Liver (tissue), 9 donors: Measurements from ENCODE around the gene KRT36. TPM values are rescaled to one million over a fixed set of nuclear protein-coding genes. Genes with fewer than 3 reads are reported as not detected.

Source experiments
- DNase-seq: peaks from one replicate; pipeline ENCODE4 v3.0.0-alpha.2; 2017; ENCODE audit warnings: low spot score
- H3K27ac ChIP-seq, 2 donors: one replicate each; pipeline ENCODE4 v1.7.0; 2013; ENCODE audit warnings: inconsistent platforms in 2 of 2, low read length in 2 of 2, control low read depth in 1 of 2, low read depth in 1 of 2, mild to moderate bottlenecking in 1 of 2
- H3K27me3 ChIP-seq, 4 donors: one replicate each; pipeline versions ENCODE4 v1.6.1 to v1.7.0; 2013; ENCODE audit warnings: low read length in 3 of 4, inconsistent platforms in 1 of 4, mild to moderate bottlenecking in 1 of 4, moderate library complexity in 1 of 4; ENCODE audit not compliant: control insufficient read depth in 4 of 4, insufficient read depth in 4 of 4
- H3K36me3 ChIP-seq, 4 donors: one replicate each; pipeline versions ENCODE4 v1.6.1 to v1.7.0; 2013; ENCODE audit warnings: low read length in 3 of 4, mild to moderate bottlenecking in 3 of 4, low read depth in 1 of 4, moderate library complexity in 1 of 4; ENCODE audit not compliant: control insufficient read depth in 4 of 4, insufficient read depth in 3 of 4
- H3K4me1 ChIP-seq, 4 donors: one replicate each; pipeline versions ENCODE4 v1.6.1 to v1.7.0; 2013; ENCODE audit warnings: low read length in 3 of 4, mild to moderate bottlenecking in 3 of 4, moderate library complexity in 1 of 4; ENCODE audit not compliant: control insufficient read depth in 4 of 4, insufficient read depth in 4 of 4
- H3K4me3 ChIP-seq, 3 donors: one replicate each; pipeline versions ENCODE4 v1.6.1 to v1.7.0; 2013; ENCODE audit warnings: low read length in 3 of 3, control low read depth in 1 of 3, low read depth in 1 of 3, mild to moderate bottlenecking in 1 of 3
- H3K9ac ChIP-seq, 2 donors: one replicate each; pipeline ENCODE4 v1.7.0; 2013; ENCODE audit warnings: low read length in 2 of 2, mild to moderate bottlenecking in 2 of 2, moderate library complexity in 2 of 2, control low read depth in 1 of 2, low read depth in 1 of 2
- H3K9me3 ChIP-seq, 4 donors: one replicate each; pipeline versions ENCODE4 v1.6.1 to v1.7.0; 2013; ENCODE audit warnings: low read length in 3 of 4; ENCODE audit not compliant: control insufficient read depth in 4 of 4
- ATF3 ChIP-seq: IDR thresholded peaks from 2 replicates; pipeline ENCODE4 v1.6.1; 2016; ENCODE audit warnings: antibody characterized with exemption
- CTCF ChIP-seq: fragments of 150-350 bp; IDR thresholded peaks from 2 replicates; pipeline ENCODE4 v1.5.1; 2017; ENCODE audit warnings: improper control_type of control experiment, low read depth, low read length; ENCODE audit not compliant: missing input control
- FOXA1 ChIP-seq: IDR thresholded peaks from 2 replicates; pipeline ENCODE4 v1.6.1; 2016; ENCODE audit warnings: antibody characterized with exemption
- FOXA2 ChIP-seq: IDR thresholded peaks from 2 replicates; pipeline ENCODE4 v1.6.1; 2016; ENCODE audit warnings: antibody characterized with exemption
- GABPA ChIP-seq, 2 donors: IDR thresholded peaks in 1 of 2; conservative IDR thresholded peaks in 1 of 2; 2 replicates each; pipeline ENCODE4 v1.6.1; 2016; ENCODE audit warnings: antibody characterized with exemption in 2 of 2, mild to moderate bottlenecking in 1 of 2, moderate library complexity in 1 of 2
- HNF4A ChIP-seq, 2 donors: conservative IDR thresholded peaks; 2 replicates each; pipeline ENCODE4 v1.6.1; 2016; ENCODE audit warnings: antibody characterized with exemption in 2 of 2, mild to moderate bottlenecking in 2 of 2
- HNF4G ChIP-seq: IDR thresholded peaks from 2 replicates; pipeline ENCODE4 v1.6.1; 2016; ENCODE audit warnings: antibody characterized with exemption
- JUND ChIP-seq, 2 donors: IDR thresholded peaks; 2 replicates each; pipeline ENCODE4 v1.6.1; 2016; ENCODE audit warnings: antibody characterized with exemption in 2 of 2
- MAX ChIP-seq: IDR thresholded peaks from 2 replicates; pipeline ENCODE4 v1.6.1; 2016; ENCODE audit warnings: antibody characterized with exemption
- NR2F2 ChIP-seq: IDR thresholded peaks from 2 replicates; pipeline ENCODE4 v1.6.1; 2016; ENCODE audit warnings: antibody characterized with exemption
- RAD21 ChIP-seq, 2 donors: IDR thresholded peaks; 2 replicates each; pipeline ENCODE4 v1.6.1; 2016; ENCODE audit warnings: antibody characterized with exemption in 2 of 2, mild to moderate bottlenecking in 2 of 2
- REST ChIP-seq: IDR thresholded peaks from 2 replicates; pipeline ENCODE4 v1.6.1; 2016; ENCODE audit warnings: antibody characterized with exemption, mild to moderate bottlenecking
- SP1 ChIP-seq: IDR thresholded peaks from 2 replicates; pipeline ENCODE4 v1.6.1; 2018; ENCODE audit warnings: antibody characterized with exemption, mild to moderate bottlenecking
- TAF1 ChIP-seq: conservative IDR thresholded peaks from 2 replicates; pipeline ENCODE4 v1.6.1; 2016; ENCODE audit warnings: antibody characterized with exemption, mild to moderate bottlenecking
- ZBTB33 ChIP-seq: IDR thresholded peaks from 2 replicates; pipeline ENCODE4 v1.6.1; 2016; ENCODE audit warnings: antibody characterized with exemption
- WGBS: extraction: QIAGEN DNeasy Blood & Tissue Kit; methylation state at CpG from one replicate; pipeline ENCODE4 v1.1.7; 2013; 5-methylcytosine and 5-hydroxymethylcytosine counted together
- polyA plus RNA-seq, 2 donors: library from polyadenylated mRNA; stranded (reverse) in 1 of 2; unstranded in 1 of 2; fragments of 200-250 nt in 1 of 2; fragments of >200 nt in 1 of 2; fragmentation: Nextera tagmentation in 1 of 2; extraction: Ambion mirVana in 1 of 2; gene quantifications; one replicate each; pipeline versions ENCODE4 v1.2.1 to v1.2.3, GENCODE V29; 2013 to 2015
- total RNA-seq, 2 donors: library from RNA; depleted of rRNA; stranded (reverse); fragments of >200 nt; gene quantifications; one replicate each; pipeline ENCODE4 v1.2.3, GENCODE V29; 2014
- donor health status: healthy.
- donor health status: healthy.
- donor health status: healthy.
- donor health status: healthy.
- donor health status: healthy.

The KRT36 gene
- total and polyA plus RNA-seq, 4 donors = 0.05 TPM; not detected in 3

GRCh38 chr17:41486809-41487530, 2.7 kb downstream of the KRT36 start:
- Histone ChIP-seq H3K27ac (no peak overlapping the region), H3K36me3 (no peaks in the 10 kb centered on the region), H3K9me3 (no peaks in the 10 kb centered on the region), H3K4me3 (no peak overlapping the region), H3K4me1 (no peaks in the 10 kb centered on the region), H3K9ac (no peak overlapping the region), H3K27me3 (no peaks in the 10 kb centered on the region)
- WGBS = 61% methylated on average over 29 of the region's 29 CpGs
- TF ChIP-seq TAF1 = no peak
- peak in 1 of 2 donors; percentile 51 for TF ChIP-seq RAD21 (IDR thresholded peaks at IDR 0.05)
- TF ChIP-seq FOXA2 = no peak
- TF ChIP-seq REST = no peak
- TF ChIP-seq SP1 = no peak
- DNase-seq = peak; percentile 71

GRCh38 chr17:41486316-41486715, 3.4 kb downstream of the KRT36 start:
- H3K4me1 ChIP-seq = no peaks in the 10 kb centered on the region
- H3K9me3 ChIP-seq = no peaks in the 10 kb centered on the region
- TF ChIP-seq ATF3 (no peak), RAD21 (IDR thresholded peaks at IDR 0.05) (no peak), CTCF (no peak), JUND (IDR thresholded peaks at IDR 0.05) (no peak), MAX (no peak), HNF4G (no peak), REST (no peak), FOXA2 (no peak), NR2F2 (no peak), GABPA (IDR thresholded peaks at IDR 0.05 in 1 of 2, conservative IDR thresholded peaks at IDR 0.05 in 1 of 2) (no peak), FOXA1 (no peak), HNF4A (conservative IDR thresholded peaks at IDR 0.05) (no peak), TAF1 (no peak), ZBTB33 (no peak)
- DNase-seq = no peak
- H3K27ac ChIP-seq = no peak overlapping the region
- no peak overlapping the region for H3K9ac ChIP-seq
- no peak overlapping the region for H3K4me3 ChIP-seq
- 89% methylated on average over 13 of the region's 13 CpGs for WGBS
- H3K27me3 ChIP-seq = no peaks in the 10 kb centered on the region
- H3K36me3 ChIP-seq = no peaks in the 10 kb centered on the region
